Measurements from ENCODE around the gene KRTAP9-3. TPM values are rescaled to one million over a fixed set of nuclear protein-coding genes. Genes with fewer than 3 reads are reported as not detected.

The KRTAP9-3 gene
- total RNA-seq (2022; extraction: Qiagen RNA extraction), result not detected in 5 replicates

GRCh38 chr17:41232399-41233105 is at the start of gene KRTAP9-3:
KRTAP9-3 (plus strand) TSS chr17:41232449; CDS start chr17:41232502, 53 bp downstream.

GRCh38 chr17:41184480-41184961 is 47.7 kb upstream of the KRTAP9-3 start, which contains the start of gene KRTAP4-1:
KRTAP4-1 (minus strand) TSS chr17:41184911; CDS start chr17:41184854, 57 bp downstream.

GRCh38 chr17:41189837-41190318 is 42.4 kb upstream of the KRTAP9-3 start, which contains the start of gene KRTAP9-1:
KRTAP9-1 (plus strand) TSS chr17:41189887; CDS start chr17:41189887, 0 bp downstream.

GRCh38 chr17:41226598-41227095 is 5.6 kb upstream of the KRTAP9-3 start, which contains the start of gene KRTAP9-2:
KRTAP9-2 (plus strand) TSS chr17:41226648; CDS start chr17:41226655, 7 bp downstream.

GRCh38 chr17:41237949-41238437 is 5.7 kb downstream of the KRTAP9-3 start, which contains the start of gene KRTAP9-8:
KRTAP9-8 (plus strand) TSS chr17:41237999; CDS start chr17:41238052, 53 bp downstream.

GRCh38 chr17:41249637-41250240 is 17.5 kb downstream of the KRTAP9-3 start, which contains the start of gene KRTAP9-4:
KRTAP9-4 (plus strand) TSS chr17:41249687; CDS start chr17:41249721, 34 bp downstream.

GRCh38 chr17:41255381-41256290 is 23.4 kb downstream of the KRTAP9-3 start, which contains the start of gene KRTAP9-9:
KRTAP9-9 (plus strand) TSS chr17:41255384.

GRCh38 chr17:41265078-41265477 is 32.8 kb downstream of the KRTAP9-3 start, which contains the start of gene KRTAP9-6:
KRTAP9-6 (plus strand) TSS chr17:41265378; CDS start chr17:41265378, 0 bp downstream.

GRCh38 chr17:41275648-41276190 is 43.5 kb downstream of the KRTAP9-3 start, which contains the start of gene KRTAP9-7:
KRTAP9-7 (plus strand) TSS chr17:41275698; CDS start chr17:41275698, 0 bp downstream.

Other genes starting within 250 kb of the KRTAP9-3 start
- gene KRT40, start 248.1 kb upstream of the KRTAP9-3 start, total RNA-seq (2022; extraction: Qiagen RNA extraction), result not detected in 5 replicates
- gene KRTAP3-3, start 238.3 kb upstream of the KRTAP9-3 start, total RNA-seq (2022; extraction: Qiagen RNA extraction), result not detected in 5 replicates
- gene KRTAP3-2, start 232.5 kb upstream of the KRTAP9-3 start, total RNA-seq (2022; extraction: Qiagen RNA extraction), result 0.22 to 0.42 TPM (median 0.37 TPM) in 3 of 5 replicates, not detected in the others
- 0.35 TPM in 1 of 5 replicates, not detected in the others for gene KRTAP3-1, start 223.3 kb upstream of the KRTAP9-3 start, total RNA-seq (2022; extraction: Qiagen RNA extraction)
- gene KRTAP1-5, start 205.2 kb upstream of the KRTAP9-3 start, total RNA-seq (2022; extraction: Qiagen RNA extraction), result not detected in 5 replicates
- gene KRTAP1-4, start 202.3 kb upstream of the KRTAP9-3 start, total RNA-seq (2022; extraction: Qiagen RNA extraction), result not detected in 5 replicates
- gene KRTAP1-3, start 197.6 kb upstream of the KRTAP9-3 start, total RNA-seq (2022; extraction: Qiagen RNA extraction), result not detected in 5 replicates
- not detected in 5 replicates for gene KRTAP1-1, start 191.0 kb upstream of the KRTAP9-3 start, total RNA-seq (2022; extraction: Qiagen RNA extraction)
- not detected in 5 replicates for gene KRTAP2-1, start 185.1 kb upstream of the KRTAP9-3 start, total RNA-seq (2022; extraction: Qiagen RNA extraction)
- not detected in 5 replicates for gene KRTAP2-2, start 177.2 kb upstream of the KRTAP9-3 start, total RNA-seq (2022; extraction: Qiagen RNA extraction)
- 0.22 TPM in 1 of 5 replicates, not detected in the others for gene KRTAP2-3, start 172.3 kb upstream of the KRTAP9-3 start, total RNA-seq (2022; extraction: Qiagen RNA extraction)
- gene KRTAP2-4, start 166.6 kb upstream of the KRTAP9-3 start, total RNA-seq (2022; extraction: Qiagen RNA extraction), result not detected in 5 replicates
- gene KRTAP4-7, start 148.3 kb upstream of the KRTAP9-3 start, total RNA-seq (2022; extraction: Qiagen RNA extraction), result not detected in 5 replicates
- gene KRTAP4-8, start 134.3 kb upstream of the KRTAP9-3 start, total RNA-seq (2022; extraction: Qiagen RNA extraction), result not detected in 5 replicates
- not detected in 5 replicates for gene KRTAP4-16, start 130.2 kb upstream of the KRTAP9-3 start, total RNA-seq (2022; extraction: Qiagen RNA extraction)
- gene KRTAP4-9, start 127.1 kb upstream of the KRTAP9-3 start, total RNA-seq (2022; extraction: Qiagen RNA extraction), result not detected in 5 replicates
- gene KRTAP4-11, start 114.1 kb upstream of the KRTAP9-3 start, total RNA-seq (2022; extraction: Qiagen RNA extraction), result not detected in 5 replicates
- not detected in 5 replicates for gene KRTAP4-12, start 108.3 kb upstream of the KRTAP9-3 start, total RNA-seq (2022; extraction: Qiagen RNA extraction)
- gene KRTAP4-6, start 91.9 kb upstream of the KRTAP9-3 start, total RNA-seq (2022; extraction: Qiagen RNA extraction), result not detected in 5 replicates
- gene KRTAP4-5, start 82.6 kb upstream of the KRTAP9-3 start, total RNA-seq (2022; extraction: Qiagen RNA extraction), result not detected in 5 replicates
- not detected in 5 replicates for gene KRTAP4-4, start 71.7 kb upstream of the KRTAP9-3 start, total RNA-seq (2022; extraction: Qiagen RNA extraction)
- not detected in 5 replicates for gene KRTAP4-3, start 64.2 kb upstream of the KRTAP9-3 start, total RNA-seq (2022; extraction: Qiagen RNA extraction)
- not detected in 5 replicates for gene KRTAP4-2, start 54.2 kb upstream of the KRTAP9-3 start, total RNA-seq (2022; extraction: Qiagen RNA extraction)
- 0.16 to 0.38 TPM (median 0.18 TPM) in 3 of 5 replicates, not detected in the others for gene KRTAP4-1, start 47.5 kb upstream of the KRTAP9-3 start, total RNA-seq (2022; extraction: Qiagen RNA extraction)
- not detected in 5 replicates for gene KRTAP9-1, start 42.6 kb upstream of the KRTAP9-3 start, total RNA-seq (2022; extraction: Qiagen RNA extraction)
- gene KRTAP9-2, start 5.8 kb upstream of the KRTAP9-3 start, total RNA-seq (2022; extraction: Qiagen RNA extraction), result not detected in 5 replicates
- gene KRTAP9-8, start 5.5 kb downstream of the KRTAP9-3 start, total RNA-seq (2022; extraction: Qiagen RNA extraction), result not detected in 5 replicates
- gene KRTAP9-4, start 17.2 kb downstream of the KRTAP9-3 start, total RNA-seq (2022; extraction: Qiagen RNA extraction), result not detected in 5 replicates
- gene KRTAP9-9, start 22.9 kb downstream of the KRTAP9-3 start, total RNA-seq (2022; extraction: Qiagen RNA extraction), result not detected in 5 replicates
- not detected in 5 replicates for gene KRTAP9-6, start 32.9 kb downstream of the KRTAP9-3 start, total RNA-seq (2022; extraction: Qiagen RNA extraction)
- not detected in 5 replicates for gene KRTAP9-7, start 43.2 kb downstream of the KRTAP9-3 start, total RNA-seq (2022; extraction: Qiagen RNA extraction)
- not detected in 5 replicates for gene KRTAP29-1, start 70.4 kb downstream of the KRTAP9-3 start, total RNA-seq (2022; extraction: Qiagen RNA extraction)
- not detected in 5 replicates for gene KRTAP16-1, start 76.9 kb downstream of the KRTAP9-3 start, total RNA-seq (2022; extraction: Qiagen RNA extraction)
- not detected in 5 replicates for gene KRTAP17-1, start 83.3 kb downstream of the KRTAP9-3 start, total RNA-seq (2022; extraction: Qiagen RNA extraction)
- not detected in 5 replicates for gene KRT33A, start 118.4 kb downstream of the KRTAP9-3 start, total RNA-seq (2022; extraction: Qiagen RNA extraction)
- not detected in 5 replicates for gene KRT33B, start 137.4 kb downstream of the KRTAP9-3 start, total RNA-seq (2022; extraction: Qiagen RNA extraction)
- gene KRT34, start 149.9 kb downstream of the KRTAP9-3 start, total RNA-seq (2022; extraction: Qiagen RNA extraction), result 0.14 to 0.41 TPM (median 0.39 TPM) in 5 replicates
- not detected in 5 replicates for gene KRT31, start 165.2 kb downstream of the KRTAP9-3 start, total RNA-seq (2022; extraction: Qiagen RNA extraction)
- not detected in 5 replicates for gene KRT37, start 192.1 kb downstream of the KRTAP9-3 start, total RNA-seq (2022; extraction: Qiagen RNA extraction)
- not detected in 5 replicates for gene KRT38, start 208.5 kb downstream of the KRTAP9-3 start, total RNA-seq (2022; extraction: Qiagen RNA extraction)
- gene KRT32, start 234.9 kb downstream of the KRTAP9-3 start, total RNA-seq (2022; extraction: Qiagen RNA extraction), result 0.07 TPM in 2 of 5 replicates, not detected in the others
- not detected in 5 replicates for gene KRT35, start 248.7 kb downstream of the KRTAP9-3 start, total RNA-seq (2022; extraction: Qiagen RNA extraction)

All from A549 treated with Mapracorat at 1 μM for 4 hours (cell line).